HL-60 (cell line): ENCODE results near the gene B3GALT5.

ENCODE experiments used
- DNase-seq, 2 experiments: peaks; one replicate each; pipeline ENCODE4 v3.0.0-alpha.2; 2010 to 2020; ENCODE audit warnings: low read depth in 1 of 2, low spot score in 1 of 2
- H3K27ac ChIP-seq: fragments of 250-450 bp; sonication (Bioruptor Pico); replicated peaks from 2 replicates; pipeline ENCODE4 v1.5.1; 2020; ENCODE audit warnings: mild to moderate bottlenecking, moderate library complexity
- H3K27me3 ChIP-seq: fragments of 250-450 bp; sonication (Bioruptor Pico); 2 replicates; pipeline ENCODE4 v1.5.1; 2021; ENCODE audit warnings: mild to moderate bottlenecking, moderate library complexity; ENCODE audit not compliant: insufficient read depth, poor library complexity, severe bottlenecking
- H3K4me3 ChIP-seq: replicated peaks from 2 replicates; pipeline ENCODE4 v1.5.1; 2011; ENCODE audit warnings: mild to moderate bottlenecking, control low read depth, low read length; ENCODE audit not compliant: insufficient read depth
- CTCF ChIP-seq: IDR thresholded peaks from one replicate; pipeline ENCODE4 v1.5.1; 2011; ENCODE audit warnings: low read length, control low read depth, inconsistent platforms; ENCODE audit not compliant: insufficient read depth
- GABPA ChIP-seq: IDR thresholded peaks from 2 replicates; pipeline ENCODE4 v1.6.1; 2012; ENCODE audit warnings: low read depth
- POLR2AphosphoS5 ChIP-seq: IDR thresholded peaks from 2 replicates; pipeline ENCODE4 v1.6.1; 2012; ENCODE audit warnings: low read depth
- REST ChIP-seq: IDR thresholded peaks from 2 replicates; pipeline ENCODE4 v1.6.1; 2012; ENCODE audit warnings: low read depth; ENCODE audit not compliant: insufficient replicate concordance
- SPI1 ChIP-seq: IDR thresholded peaks from 2 replicates; pipeline ENCODE4 v1.6.1; 2012; ENCODE audit warnings: low read depth, mild to moderate bottlenecking, borderline replicate concordance

Gene B3GALT5

GRCh38 chr21:39650306-39650705 is 37.6 kb downstream of the B3GALT5 start:
- H3K27me3 ChIP-seq, result no peaks in the 10 kb centered on the region
- no peak overlapping the region for H3K4me3 ChIP-seq
- no peak for TF ChIP-seq SPI1
- no peak for TF ChIP-seq POLR2AphosphoS5
- no peak for TF ChIP-seq REST
- TF ChIP-seq GABPA, result no peak
- TF ChIP-seq CTCF, result no peak
- no peak for DNase-seq
- H3K27ac ChIP-seq, result no peak overlapping the region

GRCh38 chr21:39650801-39651200 is 38.1 kb downstream of the B3GALT5 start:
- no peaks in the 10 kb centered on the region for H3K27me3 ChIP-seq
- DNase-seq, result no peak
- no peak for TF ChIP-seq GABPA
- H3K27ac ChIP-seq, result no peak overlapping the region
- H3K4me3 ChIP-seq, result no peak overlapping the region

- H3K27ac ChIP-seq, result no peak overlapping the region
- no peak for DNase-seq
- TF ChIP-seq REST, result no peak
- no peak for TF ChIP-seq SPI1
- TF ChIP-seq CTCF, result no peak
- TF ChIP-seq GABPA, result no peak
- TF ChIP-seq POLR2AphosphoS5, result no peak
- H3K4me3 ChIP-seq, result no peak overlapping the region
- H3K27me3 ChIP-seq, result no peaks in the 10 kb centered on the region
Observed at GRCh38 chr21:39651206-39651605, 38.5 kb downstream of the B3GALT5 start.

- H3K27me3 ChIP-seq, result peaks cover 4% of the 10 kb centered on the region
- H3K4me3 ChIP-seq, result no peak overlapping the region
- TF ChIP-seq POLR2AphosphoS5, result no peak
- no peak for TF ChIP-seq REST
- TF ChIP-seq CTCF, result no peak
- H3K27ac ChIP-seq, result no peak overlapping the region
- DNase-seq, result no peak
Observed at GRCh38 chr21:39654951-39655350, 42.2 kb downstream of the B3GALT5 start.
